Bone marrow (tissue), 2 donors: ENCODE data around the gene ZDHHC17.

Experiments
- DNase-seq, 2 donors: peaks; one replicate each; lab custom pipeline; 2025; lab: John Stamatoyannopoulos, UW

Gene ZDHHC17

DNA sequence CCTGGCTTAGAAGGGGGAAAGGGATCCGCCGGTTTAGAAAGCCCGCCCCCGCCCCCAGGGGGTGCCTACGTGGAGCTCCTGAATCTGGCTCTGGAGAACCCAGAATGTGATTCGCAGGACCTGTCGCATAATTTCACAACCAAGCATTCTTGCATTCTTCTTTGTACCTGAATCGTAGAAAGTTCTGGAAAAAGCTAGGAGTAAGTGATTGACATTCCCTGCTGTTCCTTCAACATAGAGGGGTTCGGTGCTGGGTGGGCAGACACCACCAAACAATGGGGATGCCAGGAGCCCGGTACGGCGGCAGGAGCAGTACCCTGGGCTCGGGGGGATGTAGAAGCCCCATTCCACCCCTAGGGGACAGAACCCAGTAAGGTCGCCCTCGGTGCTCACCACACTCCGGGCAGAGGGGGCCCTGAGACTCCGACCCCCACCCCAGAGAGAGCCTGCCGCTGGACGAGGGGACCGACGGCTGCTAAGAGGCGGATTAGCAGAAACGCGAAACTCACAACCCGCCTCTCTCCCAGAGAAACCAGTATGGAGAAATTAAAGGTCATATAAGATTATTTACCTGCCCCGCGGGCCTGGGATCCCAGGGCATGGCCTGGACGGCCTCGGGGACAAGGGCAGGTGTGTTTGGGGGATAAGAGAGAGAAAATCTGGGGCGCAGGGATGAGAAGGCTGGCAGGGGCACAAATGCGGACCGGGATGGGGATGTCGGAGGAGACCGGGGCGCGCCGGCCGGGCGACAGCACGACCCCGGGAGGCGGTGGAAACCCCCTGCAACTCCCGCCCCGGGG is 114.4 kb downstream of the ZDHHC17 start:
- DNase-seq = no peak

DNA sequence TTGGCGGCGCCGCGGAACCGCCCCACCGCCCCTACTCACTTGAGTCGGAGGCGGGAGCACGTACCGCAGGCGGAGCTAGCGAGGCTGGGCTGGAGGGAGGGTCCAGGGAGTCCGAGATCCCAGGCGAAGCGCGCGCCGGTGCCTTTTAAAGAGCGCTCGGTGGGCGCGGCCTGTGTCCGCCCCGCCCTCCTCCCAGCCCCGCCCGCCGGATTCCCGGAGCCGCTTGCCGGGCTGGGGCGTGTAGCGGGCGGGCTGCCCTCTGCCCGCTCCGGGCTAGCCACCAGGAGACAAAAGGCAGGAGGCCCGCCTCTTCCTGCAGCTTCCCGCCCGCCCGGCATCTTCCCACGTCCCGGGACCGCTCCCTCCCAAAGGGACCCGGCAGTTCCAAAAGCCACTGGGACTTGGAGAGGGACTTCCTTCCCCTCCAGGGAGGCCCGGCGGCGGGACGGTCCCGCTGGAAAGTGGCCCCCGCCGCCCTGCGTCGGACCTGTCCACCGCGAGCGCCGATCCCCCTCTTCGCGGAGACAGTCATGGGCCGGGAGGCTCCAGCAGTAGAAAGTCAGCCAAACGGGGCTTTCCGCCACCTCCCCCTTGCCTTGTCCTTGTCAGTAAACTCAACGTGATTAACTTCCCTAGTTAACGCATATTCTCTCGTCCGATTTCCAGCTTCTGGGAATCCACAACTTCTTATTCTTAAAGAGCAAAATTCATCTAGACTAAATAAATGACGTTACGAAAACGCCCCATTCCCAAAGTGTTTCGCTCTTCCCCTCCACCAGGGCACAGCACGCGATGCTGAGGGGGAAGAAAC is 115.2 kb downstream of the ZDHHC17 start, which contains the start of gene CSRP2:
Gene CSRP2, minus strand, starts transcription at position 121 of the 811 bp plus-strand sequence. CDS start 12,759 bp downstream, outside the sequence.
- DNase-seq = peak in 1 of 2 donors; percentile 24

DNA sequence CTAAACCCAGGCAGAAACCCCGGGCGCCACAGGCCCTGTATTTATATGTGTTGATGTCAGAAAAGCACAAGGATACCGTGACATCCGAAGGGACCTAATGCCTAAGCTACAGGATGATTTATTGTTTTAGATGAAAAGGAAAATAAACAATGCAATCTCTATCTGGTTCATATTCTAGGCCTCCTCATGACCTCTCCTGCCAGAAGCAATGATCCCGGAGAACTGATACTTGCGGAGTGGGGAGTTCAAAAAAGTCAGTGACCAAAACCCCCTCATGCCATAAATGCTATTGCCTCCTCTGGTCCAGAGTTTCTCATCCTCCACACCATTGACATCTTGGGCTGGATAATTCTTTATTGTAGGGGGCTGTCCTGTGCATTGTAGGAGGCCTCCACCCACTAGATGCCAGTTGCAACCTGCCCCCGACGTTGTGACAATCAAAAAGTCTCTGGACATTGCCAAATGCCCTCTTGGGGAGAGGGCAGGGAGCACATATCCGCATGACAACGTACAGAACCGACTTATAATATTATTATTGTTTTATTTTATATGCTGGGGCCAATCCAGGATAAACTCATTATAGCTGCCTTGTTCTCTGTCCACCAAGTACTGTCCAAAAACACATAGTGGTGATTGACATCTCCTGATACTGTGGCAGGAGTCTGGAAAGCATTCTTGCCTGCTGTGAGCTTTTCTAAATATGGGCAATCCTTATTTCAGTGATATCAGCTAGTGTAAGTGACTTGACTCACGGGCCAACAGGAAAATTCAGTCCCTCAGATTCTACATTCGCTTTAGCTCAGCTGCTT is 116.0 kb downstream of the ZDHHC17 start:
- DNase-seq = no peak

DNA sequence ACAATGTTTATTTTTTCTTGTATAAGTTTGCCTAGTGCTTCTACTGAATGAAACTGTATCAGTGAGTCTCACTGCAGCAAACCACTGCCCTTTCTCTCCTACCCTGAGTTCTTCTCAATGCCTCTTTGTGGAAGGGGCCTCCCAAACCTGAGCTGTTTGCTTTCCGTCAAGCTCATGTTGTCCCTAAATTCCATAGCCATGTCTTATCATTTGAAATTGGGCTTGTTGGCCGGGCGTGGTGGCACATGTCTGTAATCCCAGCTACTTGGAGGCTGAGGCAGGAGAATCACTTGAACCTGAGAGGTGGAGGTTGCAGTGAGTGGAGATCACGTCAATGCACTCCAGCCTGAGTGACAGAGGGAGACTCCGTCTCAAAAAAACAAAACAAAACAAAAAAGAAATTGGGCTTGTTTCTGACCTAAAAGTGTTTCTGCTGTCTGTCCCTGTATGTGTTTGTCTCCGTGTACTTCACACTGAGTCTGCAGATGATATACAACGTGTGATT is 116.7 kb downstream of the ZDHHC17 start:
- no peak for DNase-seq

DNA sequence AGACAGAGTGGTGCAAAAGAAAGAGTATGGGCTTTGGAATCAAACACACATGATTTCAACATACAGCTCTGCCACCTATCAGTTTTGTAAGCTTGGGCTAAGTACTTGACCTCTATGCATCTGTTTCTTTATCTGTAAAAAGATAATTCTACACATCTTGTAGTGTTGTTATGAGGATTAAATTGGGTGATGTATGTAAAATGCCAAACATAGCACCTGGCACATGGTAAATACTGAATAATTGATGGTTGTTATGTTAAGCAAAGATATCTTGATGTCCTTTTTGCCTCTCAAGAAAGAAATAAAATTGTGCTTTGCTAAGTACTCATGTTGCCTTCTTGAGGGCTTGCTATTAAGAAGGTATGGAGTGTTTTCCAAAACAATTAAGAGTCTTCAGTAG is 117.2 kb downstream of the ZDHHC17 start:
- no peak for DNase-seq

DNA sequence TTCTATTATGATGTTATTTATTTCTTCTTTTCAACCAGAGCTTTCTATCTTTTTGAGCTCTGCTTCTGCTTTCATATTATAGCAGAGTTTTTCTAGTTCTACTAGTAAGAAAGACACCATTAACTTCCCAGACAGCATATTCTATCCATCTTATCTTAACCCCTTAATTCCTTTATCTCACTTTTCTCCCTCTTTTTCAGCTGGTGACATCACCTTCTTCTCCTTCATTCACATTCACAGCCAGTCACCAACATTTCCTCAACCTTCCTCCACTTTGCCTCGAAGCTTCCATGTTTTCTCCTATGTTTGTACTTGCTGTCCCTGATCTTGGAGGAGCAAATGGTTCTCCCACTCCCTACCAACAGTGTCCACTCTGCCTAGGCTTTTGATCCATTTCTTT is 118.5 kb downstream of the ZDHHC17 start:
- DNase-seq = no peak

DNA sequence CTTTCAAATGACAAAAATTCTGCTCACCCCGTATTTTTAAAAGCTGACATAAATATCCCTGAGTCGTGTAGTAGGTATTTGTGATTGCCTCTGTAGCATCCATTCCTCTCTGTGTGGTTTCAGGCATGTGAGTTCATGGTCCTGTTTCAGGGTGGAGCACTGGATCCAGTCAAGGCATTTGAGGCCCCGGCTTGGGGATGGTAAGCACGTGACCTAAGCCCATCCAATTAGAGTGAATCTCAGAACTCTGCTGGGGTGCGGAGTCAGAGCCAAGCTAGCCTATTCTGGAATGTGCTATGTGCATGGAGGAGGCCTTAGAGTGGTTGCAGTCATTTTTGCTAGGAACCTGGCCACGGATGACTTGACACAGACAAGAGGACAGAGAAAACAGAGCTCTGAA is 119.2 kb downstream of the ZDHHC17 start:
- DNase-seq = no peak

DNA sequence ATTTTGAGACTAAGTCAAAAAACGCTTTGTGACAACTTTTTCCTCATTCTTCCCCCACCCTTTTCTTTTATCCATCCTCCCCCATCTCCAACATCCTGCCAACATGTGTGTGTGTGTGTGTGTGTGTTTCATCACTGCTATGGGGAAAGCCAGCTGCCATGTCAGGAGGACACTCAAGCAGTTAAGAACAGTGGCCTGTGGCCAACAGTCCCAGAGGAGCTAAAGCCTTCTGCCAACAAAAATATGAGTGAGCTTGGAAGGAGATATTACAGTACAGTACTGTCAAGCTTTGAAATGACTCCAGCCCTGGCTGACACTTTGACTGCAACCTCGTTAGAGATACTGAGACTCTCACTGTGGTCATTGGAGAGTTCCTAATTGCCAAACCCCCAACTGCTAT is 119.9 kb downstream of the ZDHHC17 start:
- DNase-seq = no peak

DNA sequence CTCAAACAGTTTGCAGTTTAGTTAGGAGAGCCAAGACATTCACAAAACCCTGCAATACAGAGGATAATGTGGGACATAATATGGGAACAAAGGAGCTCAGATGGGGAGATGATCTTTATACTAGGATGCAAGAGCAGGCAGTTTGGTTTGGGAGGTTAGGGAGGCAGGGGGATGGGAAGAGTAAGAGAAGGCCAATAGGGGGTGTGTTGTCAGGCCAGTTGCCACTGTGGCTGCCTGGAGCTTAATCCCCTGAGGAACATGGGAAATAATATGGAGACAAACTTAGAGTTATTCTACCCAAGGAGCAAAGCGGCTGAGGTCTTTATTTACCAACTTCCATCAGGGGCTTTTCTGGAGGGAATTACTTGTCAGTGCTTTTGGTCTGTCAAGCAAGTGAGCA is 124.9 kb downstream of the ZDHHC17 start:
- DNase-seq = no peak

DNA sequence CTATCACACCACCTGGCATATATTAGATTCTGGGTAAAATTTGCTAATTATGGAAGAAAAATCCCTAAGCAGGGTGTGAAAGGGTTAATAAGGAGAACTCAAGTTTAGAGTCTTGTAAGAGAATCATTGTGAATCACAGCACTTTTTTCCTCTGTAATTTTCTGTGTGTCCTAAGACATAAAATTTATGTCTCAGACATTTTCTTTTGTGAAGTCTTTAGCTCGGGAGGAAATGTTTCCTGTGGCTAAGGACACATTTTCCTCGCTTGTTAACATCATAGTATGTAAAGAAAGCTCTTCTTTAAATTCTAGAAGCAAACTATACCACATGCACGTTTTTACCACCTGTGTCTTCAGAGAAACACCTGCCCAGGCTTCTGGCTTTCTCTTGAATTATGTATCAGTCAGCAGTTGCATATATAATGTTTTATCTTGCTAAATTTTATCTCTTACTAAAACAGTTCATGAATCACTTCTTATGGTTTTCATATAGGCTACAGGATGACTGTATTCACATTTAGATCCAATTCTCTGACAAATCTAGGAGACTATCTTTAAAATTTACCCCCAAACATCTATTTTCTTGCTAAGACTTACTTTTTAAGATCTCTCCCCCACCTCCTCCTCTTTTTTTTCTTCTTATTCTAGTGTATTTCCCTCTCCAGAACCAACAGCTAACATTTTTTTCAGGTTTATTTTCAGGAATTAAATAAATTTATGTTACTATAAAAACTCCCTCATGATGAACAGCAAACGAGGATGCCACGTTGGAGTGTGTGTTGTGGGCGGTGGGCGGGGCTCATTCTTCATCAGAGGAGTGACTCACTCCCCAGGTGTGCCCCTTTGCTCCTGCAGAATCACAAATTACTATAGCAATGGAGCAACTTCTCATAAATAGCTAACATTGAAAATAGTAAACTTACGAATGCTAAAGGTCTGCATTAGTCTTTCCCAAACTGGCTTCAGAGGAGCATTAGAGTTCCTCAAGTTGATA is 126.5 kb downstream of the ZDHHC17 start:
- DNase-seq = no peak

DNA sequence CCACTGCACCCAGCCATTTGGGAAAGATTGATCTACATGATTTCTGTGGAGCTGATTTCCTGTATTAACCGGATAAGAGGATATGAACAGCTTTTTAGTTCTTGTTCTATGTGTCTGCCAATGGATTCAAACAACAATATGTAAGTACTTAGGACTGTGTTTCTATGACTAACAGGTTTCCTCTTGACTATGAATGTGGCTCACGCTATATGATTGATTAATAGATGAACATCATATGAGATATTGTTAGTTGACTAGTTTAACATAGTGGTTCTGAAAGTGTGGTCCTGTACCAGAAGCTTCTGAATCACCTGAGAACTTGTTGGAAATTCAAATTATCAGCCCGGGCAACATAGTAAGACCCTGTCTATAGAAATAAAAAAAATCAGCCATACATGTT is 127.7 kb downstream of the ZDHHC17 start:
- no peak for DNase-seq

DNA sequence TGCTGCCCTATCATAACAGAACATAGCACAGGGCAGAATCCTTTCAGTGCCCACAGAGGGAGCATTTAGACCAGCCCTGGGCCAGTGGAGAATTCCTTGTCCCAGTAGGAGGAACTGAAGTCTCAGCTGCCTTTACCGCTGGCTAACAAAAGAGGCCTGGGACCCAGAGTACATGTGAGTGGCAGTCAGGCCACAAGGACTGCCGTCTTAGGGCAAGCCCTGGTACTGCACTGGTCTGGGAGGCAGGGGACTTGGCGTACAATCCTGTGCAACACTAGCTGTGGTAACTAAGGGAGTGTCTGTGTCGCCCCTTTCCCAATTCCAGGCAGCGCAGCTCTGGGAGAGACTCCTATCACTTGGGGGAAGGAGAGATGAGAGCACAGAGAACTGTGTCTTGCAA is 131.9 kb downstream of the ZDHHC17 start:
- DNase-seq = no peak

DNA sequence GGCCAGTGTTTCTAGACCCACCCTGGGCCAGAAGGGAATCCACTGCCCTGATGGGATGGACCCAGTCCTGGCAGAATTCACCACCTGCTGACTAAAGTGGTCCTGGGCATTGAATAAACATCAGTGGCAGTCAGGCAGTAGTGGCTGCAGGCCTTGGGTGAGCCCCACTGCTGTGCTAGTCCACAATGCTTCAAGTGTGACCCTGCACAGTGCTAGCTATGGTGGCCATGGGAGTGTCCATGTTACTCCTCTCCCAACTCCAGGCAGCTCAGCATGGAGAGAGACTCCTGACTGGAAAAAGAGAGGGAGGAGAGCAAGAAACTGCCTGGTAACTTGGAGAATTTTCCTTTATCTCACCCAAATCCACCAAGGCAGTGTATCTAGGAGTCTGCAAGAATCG is 132.4 kb downstream of the ZDHHC17 start:
- DNase-seq = no peak

DNA sequence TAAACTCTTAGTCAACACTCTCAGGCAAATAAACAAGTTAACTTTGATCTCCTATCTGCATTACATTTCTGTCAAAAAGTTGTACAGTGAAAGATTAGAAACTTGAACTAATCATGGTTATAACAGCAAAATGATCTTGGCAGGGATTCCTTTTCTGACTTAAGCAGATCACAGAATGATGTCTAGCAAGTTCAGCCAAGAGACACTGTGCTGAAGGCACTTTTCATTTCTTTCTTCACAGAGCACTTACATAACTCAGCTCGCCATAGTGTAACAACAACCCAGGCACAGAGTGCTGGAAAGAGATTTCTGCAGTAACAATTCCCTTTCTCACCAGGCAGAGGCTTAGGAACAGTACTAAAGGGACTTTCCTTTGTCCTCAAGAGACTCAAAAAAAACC is 134.5 kb downstream of the ZDHHC17 start:
- DNase-seq = no peak

DNA sequence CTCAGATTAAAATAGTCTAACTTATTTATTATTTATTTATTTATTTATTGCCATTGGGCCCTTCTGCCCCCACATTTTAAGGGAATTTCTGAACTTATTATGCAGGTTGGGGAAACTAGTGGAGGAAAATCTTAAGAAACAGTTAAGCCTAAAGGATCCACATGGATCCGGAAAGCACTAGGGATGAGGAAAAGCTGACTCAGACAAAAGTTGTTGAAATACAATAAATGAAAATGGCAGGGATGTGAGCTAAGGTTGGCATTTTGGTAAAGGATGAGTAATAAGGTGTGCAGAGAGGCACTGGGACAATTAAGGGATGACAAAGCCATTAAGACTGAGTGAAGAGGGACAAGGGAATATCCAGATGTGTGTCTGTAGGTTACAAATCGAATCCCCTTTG is 135.6 kb downstream of the ZDHHC17 start:
- no peak for DNase-seq

DNA sequence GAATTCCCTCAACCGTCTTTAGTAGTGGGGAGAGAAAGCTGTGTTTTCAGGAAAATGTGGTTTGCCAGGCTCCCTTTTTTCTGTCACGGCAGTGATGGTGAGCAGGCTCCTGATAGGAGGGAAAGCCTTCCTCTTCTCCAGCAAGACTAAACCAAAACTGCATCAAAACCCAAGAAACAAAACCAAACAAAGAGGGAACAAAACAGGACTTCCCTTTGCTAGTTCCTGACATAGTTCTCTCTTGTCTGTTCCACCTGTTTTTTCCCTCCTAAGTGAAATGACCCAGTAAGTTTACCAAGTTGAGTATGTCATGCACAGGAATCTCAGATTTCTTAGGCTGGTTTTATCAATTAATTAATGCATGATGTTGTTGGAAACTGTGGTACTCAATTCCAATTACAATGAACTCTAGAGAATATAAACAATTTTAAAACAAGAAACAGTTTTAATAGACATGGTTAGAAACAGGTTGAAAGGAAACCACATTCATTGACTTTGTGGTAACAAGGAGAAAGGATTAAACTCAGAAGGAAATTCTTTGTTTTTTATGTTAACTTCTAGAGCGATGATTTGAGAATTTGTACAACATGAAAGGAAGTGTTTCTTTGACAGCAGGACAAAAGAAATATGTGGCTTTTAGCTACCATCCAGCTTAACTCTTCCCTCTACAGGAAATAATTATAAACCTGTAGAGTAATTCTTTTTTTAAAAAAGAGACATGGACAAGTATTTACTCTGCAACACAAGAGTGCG is 137.9 kb downstream of the ZDHHC17 start:
- no peak for DNase-seq
